AG04450 (cell line): ENCODE measurements around the gene PPP1R3C. TPM values are rescaled to one million over a fixed set of nuclear protein-coding genes. Genes with fewer than 3 reads are reported as not detected.
A peak's percentile ranks its signal among the peaks of the same experiment; 100 is the strongest.

Source experiments
- CTCF ChIA-PET: fragments of 300-600, 350-600 bp; formaldehyde crosslinking; extraction: SDS; loops from one replicate; lab custom pipeline; 2022; ENCODE audit warnings: antibody characterized with exemption, inconsistent platforms; lab: Charles Lee
- POLR2A ChIA-PET: fragments of 350-600 bp; formaldehyde crosslinking; extraction: SDS; loops from one replicate; lab custom pipeline; 2021; ENCODE audit warnings: antibody characterized with exemption, inconsistent platforms; lab: Yijun Ruan, JAX
- DNase-seq: peaks from one replicate; pipeline ENCODE4 v3.0.0-alpha.2; 2011; ENCODE audit warnings: low read depth, low spot score
- H3K27ac ChIP-seq: one replicate; pipeline ENCODE4 v1.5.1; 2012; ENCODE audit warnings: low read depth, low read length, control low read depth
- H3K27me3 ChIP-seq: one replicate; pipeline ENCODE4 v1.6.0; 2012; ENCODE audit warnings: low read length; ENCODE audit not compliant: control insufficient read depth, insufficient read depth
- H3K4me3 ChIP-seq: 2 replicates; pipeline ENCODE4 v1.5.1; 2011; ENCODE audit warnings: mild to moderate bottlenecking, low read depth, low read length, control low read depth
- H3K9me3 ChIP-seq: 2 replicates; pipeline ENCODE4 v1.5.1; 2012; ENCODE audit warnings: low read length; ENCODE audit not compliant: control insufficient read depth, insufficient read depth
- polyA plus RNA-seq: library from polyadenylated mRNA; depleted of rRNA; stranded (reverse); fragments of >200 nt; gene quantifications from 2 replicates; pipeline ENCODE4 v1.2.3, GENCODE V29; 2011
- TF ChIP-seq, protein P1 (sequence below): IDR thresholded peaks from 2 replicates; pipeline ENCODE4 v1.5.1; 2011; ENCODE audit warnings: low read depth, low read length, control low read depth, inconsistent platforms

PPP1R3C gene
- polyA plus RNA-seq, 1 experiment = 51.1 TPM

DNA sequence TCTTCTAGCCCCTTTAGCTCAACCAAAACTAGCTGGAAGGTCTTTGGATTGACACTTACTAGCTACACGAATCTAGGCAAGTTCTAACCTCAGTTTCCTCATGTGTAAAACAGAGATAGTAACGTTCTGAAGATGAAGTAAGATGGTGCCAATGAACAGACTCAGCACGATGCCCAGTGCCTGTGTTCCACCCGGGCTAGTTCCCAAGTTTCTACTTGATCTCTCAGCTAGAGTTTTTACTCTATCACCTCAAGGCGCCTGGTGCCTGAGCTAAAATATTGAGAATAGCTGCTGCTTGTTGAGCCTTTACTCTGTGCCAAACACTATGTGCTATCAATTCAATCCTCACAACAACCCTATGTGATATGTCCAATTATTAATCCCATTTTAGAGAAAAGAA lies 1.4 kb upstream of the PPP1R3C start:
- POLR2A ChIA-PET = interaction anchor here (0.6 kb wide), 2 partner anchors 82 to 214 kb away, joined by 3 to 5 read pairs; no protein-coding TSS in a partner anchor
- DNase-seq = no peak
- CTCF ChIA-PET = interaction anchor here (0.7 to 5.7 kb wide), 22 partner anchors 13 to 338 kb away, joined by 3 to 112 read pairs (median 10); partner anchors contain the start of gene HECTD2
- Histone ChIP-seq H3K4me3 (no peak overlapping the region), H3K27me3 (no peaks in the 10 kb centered on the region), H3K27ac (no peak overlapping the region), H3K9me3 (peaks cover 7% of the 10 kb centered on the region)
- TF ChIP-seq, protein P1, sequence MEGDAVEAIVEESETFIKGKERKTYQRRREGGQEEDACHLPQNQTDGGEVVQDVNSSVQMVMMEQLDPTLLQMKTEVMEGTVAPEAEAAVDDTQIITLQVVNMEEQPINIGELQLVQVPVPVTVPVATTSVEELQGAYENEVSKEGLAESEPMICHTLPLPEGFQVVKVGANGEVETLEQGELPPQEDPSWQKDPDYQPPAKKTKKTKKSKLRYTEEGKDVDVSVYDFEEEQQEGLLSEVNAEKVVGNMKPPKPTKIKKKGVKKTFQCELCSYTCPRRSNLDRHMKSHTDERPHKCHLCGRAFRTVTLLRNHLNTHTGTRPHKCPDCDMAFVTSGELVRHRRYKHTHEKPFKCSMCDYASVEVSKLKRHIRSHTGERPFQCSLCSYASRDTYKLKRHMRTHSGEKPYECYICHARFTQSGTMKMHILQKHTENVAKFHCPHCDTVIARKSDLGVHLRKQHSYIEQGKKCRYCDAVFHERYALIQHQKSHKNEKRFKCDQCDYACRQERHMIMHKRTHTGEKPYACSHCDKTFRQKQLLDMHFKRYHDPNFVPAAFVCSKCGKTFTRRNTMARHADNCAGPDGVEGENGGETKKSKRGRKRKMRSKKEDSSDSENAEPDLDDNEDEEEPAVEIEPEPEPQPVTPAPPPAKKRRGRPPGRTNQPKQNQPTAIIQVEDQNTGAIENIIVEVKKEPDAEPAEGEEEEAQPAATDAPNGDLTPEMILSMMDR = no peak

DNA sequence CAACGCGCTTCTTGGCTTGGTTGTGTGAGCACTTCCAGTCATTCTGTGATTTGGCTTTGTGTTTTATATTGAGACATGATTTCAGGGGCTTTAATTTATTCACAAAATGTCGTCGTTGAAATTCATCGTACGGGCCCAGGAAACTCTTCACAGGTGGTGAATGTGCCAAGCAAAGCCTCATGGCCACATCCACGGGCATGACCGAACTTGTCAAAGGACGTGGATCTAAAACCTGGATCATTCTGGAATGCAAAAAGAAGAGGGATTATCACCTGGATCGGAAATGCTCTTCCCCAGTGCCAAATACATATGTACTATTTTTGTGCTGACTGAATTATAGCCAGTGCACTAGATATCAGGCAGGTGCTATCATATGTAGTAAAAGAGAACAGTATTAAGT lies 2.2 kb downstream of the PPP1R3C start:
- Histone ChIP-seq H3K27ac (no peak overlapping the region), H3K9me3 (peaks cover 7% of the 10 kb centered on the region; the same call in 1 of the 2 replicates), H3K4me3 (peak overlapping the region; percentile 85), H3K27me3 (no peaks in the 10 kb centered on the region)
- TF ChIP-seq, protein P1 = no peak
- ChIA-PET POLR2A (no interaction called here), CTCF (no interaction called here)
- DNase-seq = no peak

DNA sequence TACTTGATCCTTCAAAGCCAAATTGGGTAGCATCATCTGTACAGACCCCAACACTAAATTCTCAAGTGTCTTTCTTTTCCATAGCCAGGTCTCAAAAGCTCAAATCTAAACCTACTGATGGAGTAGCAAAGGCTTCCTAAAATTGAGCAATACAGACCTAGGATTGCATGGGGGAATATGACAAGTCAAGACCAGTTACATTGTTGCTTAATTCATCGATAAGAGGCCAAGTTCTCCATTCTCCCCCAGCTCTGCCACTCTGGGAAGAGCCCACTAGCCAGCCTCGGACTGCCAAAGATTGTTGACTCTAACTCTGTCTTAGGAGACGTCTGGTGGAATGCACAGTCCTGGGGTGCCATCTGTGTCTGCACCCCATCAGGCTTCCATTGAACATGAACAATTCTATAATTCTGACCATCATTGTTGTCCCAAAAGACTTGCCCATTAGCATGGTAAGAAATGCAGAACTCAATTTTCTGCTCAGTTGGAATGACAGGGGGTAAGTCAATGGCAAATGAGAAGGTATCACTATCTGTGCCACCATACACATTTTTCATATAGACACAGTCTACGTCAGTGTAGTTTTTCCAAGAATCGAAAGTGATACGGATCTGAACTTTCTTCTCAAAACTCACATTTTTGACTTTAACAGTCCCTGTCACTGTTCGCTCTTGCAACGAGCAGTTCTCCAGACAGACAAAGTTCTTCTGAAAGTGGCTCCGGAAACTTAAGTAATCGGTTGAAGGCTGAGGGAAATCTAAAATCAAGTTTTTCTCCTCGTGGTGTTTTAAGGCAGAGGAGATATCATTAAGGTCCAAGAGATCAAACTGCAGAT lies 2.9 kb downstream of the PPP1R3C start:
- POLR2A ChIA-PET = interaction anchor here (0.8 to 1.1 kb wide), 3 partner anchors 13 to 33 kb away, joined by 3 read pairs; no protein-coding TSS in a partner anchor
- H3K27me3 ChIP-seq = no peaks in the 10 kb centered on the region
- peak overlapping the region; percentile 45 for H3K4me3 ChIP-seq
- CTCF ChIA-PET = interaction anchor here (1.1 to 1.7 kb wide), 4 partner anchors 13 to 331 kb away, joined by 3 to 6 read pairs (median 4); no protein-coding TSS in a partner anchor
- TF ChIP-seq, protein P1 = no peak
- peaks cover 7% of the 10 kb centered on the region; the same call in 1 of the 2 replicates for H3K9me3 ChIP-seq
- H3K27ac ChIP-seq = no peak overlapping the region
- no peak for DNase-seq

DNA sequence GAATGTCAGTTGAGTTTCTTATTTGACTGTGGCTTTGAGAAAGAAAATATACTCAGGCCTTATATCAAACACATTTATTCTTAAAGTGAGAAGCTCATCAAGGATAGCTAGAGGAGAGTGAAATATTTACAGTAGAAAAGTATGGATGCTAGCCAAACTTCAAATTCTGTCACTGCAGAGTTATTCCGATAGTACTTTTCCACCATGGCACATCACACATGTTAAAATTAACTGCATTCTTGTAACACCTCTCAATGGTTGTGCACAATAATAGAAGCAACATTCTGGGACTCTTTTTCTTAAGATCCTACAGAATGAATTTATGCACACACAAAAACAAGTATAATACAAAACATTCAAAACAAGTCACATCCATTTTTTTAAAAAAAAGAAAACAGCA lies 4.5 kb downstream of the PPP1R3C start:
- no peak overlapping the region; the same call in 1 of the 2 replicates for H3K4me3 ChIP-seq
- ChIA-PET POLR2A (interaction anchor here (1.3 kb wide), 1 partner anchor 12 kb away, joined by 3 read pairs; no protein-coding TSS in a partner anchor), CTCF (interaction anchor here (1.2 to 1.7 kb wide), 3 partner anchors 49 to 330 kb away, joined by 4 to 6 read pairs (median 5); no protein-coding TSS in a partner anchor)
- H3K27ac ChIP-seq = no peak overlapping the region
- H3K9me3 ChIP-seq = peaks cover 7% of the 10 kb centered on the region; the same call in 1 of the 2 replicates
- TF ChIP-seq, protein P1 = no peak
- no peak for DNase-seq
- no peaks in the 10 kb centered on the region for H3K27me3 ChIP-seq
